A549 (cell line): ENCODE measurements around the gene ZNF407. TPM values are rescaled to one million over a fixed set of nuclear protein-coding genes. Genes with fewer than 3 reads are reported as not detected.

Experiments used
- ATAC-seq, 2 experiments: fragments of 200-7000 bp in 1 of 2; fragments of >200 bp in 1 of 2; cut with Nextera tagmentation in 1 of 2; cut with Tn5 transposase in 1 of 2; 3 replicates each; pipeline versions ENCODE4 v1.8.0 to v1.9.1; 2018 to 2020; ENCODE audit warnings: mild to moderate bottlenecking in 1 of 2, moderate library complexity in 1 of 2
- CTCF ChIA-PET: fragments of 300-600 bp; sonication (Branson Sonifier 250); formaldehyde crosslinking; extraction: SDS; loops from one replicate; lab custom pipeline; 2021; ENCODE audit warnings: antibody characterized with exemption, inconsistent platforms; lab: Yijun Ruan, JAX
- POLR2A ChIA-PET: fragments of 350-600 bp; formaldehyde crosslinking; extraction: SDS; loops from one replicate; lab custom pipeline; 2021; ENCODE audit warnings: antibody characterized with exemption, inconsistent platforms; lab: Yijun Ruan, JAX
- DNase-seq, 2 experiments: peaks; one replicate each; pipeline versions ENCODE4 v3.0.0 to v3.0.0-alpha.2; 2011 to 2016; ENCODE audit warnings: low read depth in 1 of 2, low spot score in 1 of 2
- FAIRE-seq: peaks from 2 replicates; lab custom pipeline; 2011; peaks lifted over from hg19 to GRCh38; lab: Jason Lieb, UNC
- H3K27ac ChIP-seq, 2 experiments: fragments of >200 bp; sonication (Bioruptor Twin); formaldehyde crosslinking; 3 replicates each; pipeline ENCODE4 v1.5.1; 2016 to 2017
- H3K4me1 ChIP-seq: fragments of >200 bp; sonication (Bioruptor Twin); formaldehyde crosslinking; 3 replicates; pipeline ENCODE4 v1.6.1; 2016
- H3K4me2 ChIP-seq: fragments of >200 bp; sonication (Bioruptor Twin); formaldehyde crosslinking; 3 replicates; pipeline ENCODE4 v1.6.1; 2016
- H3K4me3 ChIP-seq: fragments of >200 bp; sonication (Bioruptor Twin); formaldehyde crosslinking; 3 replicates; pipeline ENCODE4 v1.5.1; 2016
- H3K9me3 ChIP-seq: fragments of >200 bp; sonication (Bioruptor Twin); formaldehyde crosslinking; 3 replicates; pipeline ENCODE4 v1.6.1; 2016
- BHLHE40 ChIP-seq: IDR thresholded peaks from 2 replicates; pipeline ENCODE4 v1.6.1; 2012; ENCODE audit warnings: low read depth, low read length, inconsistent platforms
- CBX8 ChIP-seq: fragments of 200-600 bp; sonication (generic); IDR thresholded peaks from 2 replicates; pipeline ENCODE4 v1.6.1; 2016
- CEBPB ChIP-seq, 2 experiments: fragments of >200 bp in 1 of 2; sonication (Bioruptor Twin) in 1 of 2; formaldehyde crosslinking in 1 of 2; IDR thresholded peaks; 2 replicates each; pipeline ENCODE4 v1.6.1; 2012 to 2016
- CHD2 ChIP-seq: fragments of 150-350 bp; IDR thresholded peaks from 2 replicates; pipeline ENCODE4 v1.6.1; 2014; ENCODE audit warnings: low read length; ENCODE audit not compliant: partially characterized antibody
- CHD4 ChIP-seq: fragments of 200-600 bp; sonication (generic); IDR thresholded peaks from 2 replicates; pipeline ENCODE4 v1.6.1; 2016; ENCODE audit warnings: antibody characterized with exemption, mild to moderate bottlenecking, borderline replicate concordance
- EHF ChIP-seq: fragments of 250-450 bp; sonication (Bioruptor Pico); IDR thresholded peaks from 2 replicates; pipeline ENCODE4 v1.5.0; 2020; ENCODE audit warnings: mild to moderate bottlenecking
- EHMT2 ChIP-seq: fragments of 200-600 bp; sonication (generic); IDR thresholded peaks from 2 replicates; pipeline ENCODE4 v1.6.1; 2016; ENCODE audit warnings: antibody characterized with exemption, low read depth, mild to moderate bottlenecking, moderate library complexity
- FOSL2 ChIP-seq, 2 experiments: fragments of 450-650 bp in 1 of 2; fragments of >200 bp in 1 of 2; sonication (Bioruptor Twin) in 1 of 2; formaldehyde crosslinking; IDR thresholded peaks; 2 replicates each; pipeline versions ENCODE4 v1.5.0 to v1.6.1; 2016 to 2020; ENCODE audit warnings: mild to moderate bottlenecking in 1 of 2, moderate library complexity in 1 of 2
- FOXS1 ChIP-seq: fragments of 250-450 bp; sonication (Bioruptor Pico); IDR thresholded peaks from 2 replicates; pipeline ENCODE4 v1.5.0; 2020; ENCODE audit warnings: mild to moderate bottlenecking, moderate library complexity
- GATA3 ChIP-seq: IDR thresholded peaks from 2 replicates; pipeline ENCODE4 v1.6.1; 2012; ENCODE audit warnings: borderline replicate concordance
- HEYL ChIP-seq: fragments of 250-450 bp; sonication (Bioruptor Pico); IDR thresholded peaks from 2 replicates; pipeline ENCODE4 v1.8.0; 2021; ENCODE audit warnings: mild to moderate bottlenecking, moderate library complexity
- KDM1A ChIP-seq: fragments of 200-600 bp; sonication (generic); IDR thresholded peaks from 2 replicates; pipeline ENCODE4 v1.6.1; 2016; ENCODE audit warnings: low read depth, mild to moderate bottlenecking
- KDM5A ChIP-seq: fragments of 200-600 bp; sonication (generic); IDR thresholded peaks from 2 replicates; pipeline ENCODE4 v1.6.1; 2016; ENCODE audit warnings: antibody characterized with exemption, mild to moderate bottlenecking
- MAX ChIP-seq: IDR thresholded peaks from 2 replicates; pipeline ENCODE4 v1.6.1; 2012
- MAZ ChIP-seq: fragments of 150-350 bp; IDR thresholded peaks from 2 replicates; pipeline ENCODE4 v1.6.1; 2014; ENCODE audit warnings: antibody characterized with exemption, low read depth, low read length, borderline replicate concordance
- PBX3 ChIP-seq: IDR thresholded peaks from 2 replicates; pipeline ENCODE4 v1.6.1; 2012
- PHF8 ChIP-seq: fragments of 200-600 bp; sonication (generic); IDR thresholded peaks from 2 replicates; pipeline ENCODE4 v1.6.1; 2016; ENCODE audit warnings: low read depth, mild to moderate bottlenecking, antibody characterized with exemption, moderate library complexity, borderline replicate concordance
- POLR2A ChIP-seq: IDR thresholded peaks from 2 replicates; pipeline ENCODE4 v1.6.1; 2012; ENCODE audit warnings: mild to moderate bottlenecking, low read length
- POLR2AphosphoS2 ChIP-seq: conservative IDR thresholded peaks from 2 replicates; pipeline ENCODE4 v1.6.1; 2012; ENCODE audit warnings: low read length, improper control_type of control experiment, inconsistent platforms
- RAD21 ChIP-seq, 2 experiments: fragments of >200 bp in 1 of 2; sonication (Bioruptor Twin) in 1 of 2; formaldehyde crosslinking in 1 of 2; IDR thresholded peaks in 1 of 2; conservative IDR thresholded peaks in 1 of 2; 2 replicates in 1 of 2; 3 replicates in 1 of 2; pipeline ENCODE4 v1.6.1; 2012 to 2018; ENCODE audit warnings: inconsistent platforms in 1 of 2
- RFX5 ChIP-seq: fragments of 450-650 bp; IDR thresholded peaks from 2 replicates; pipeline ENCODE4 v1.7.1; 2014; ENCODE audit warnings: antibody characterized with exemption, mild to moderate bottlenecking, moderate library complexity
- TP53 ChIP-seq: fragments of 250-450 bp; sonication (Bioruptor Pico); IDR thresholded peaks from 2 replicates; pipeline ENCODE4 v1.5.0; 2021; ENCODE audit warnings: mild to moderate bottlenecking, moderate library complexity
- USF2 ChIP-seq: fragments of 450-650 bp; IDR thresholded peaks from 2 replicates; pipeline ENCODE4 v1.6.1; 2014; ENCODE audit warnings: antibody characterized with exemption
- ZFP36 ChIP-seq: fragments of 450-650 bp; IDR thresholded peaks from 2 replicates; pipeline ENCODE4 v1.6.1; 2014; ENCODE audit warnings: borderline replicate concordance; ENCODE audit not compliant: partially characterized antibody
- ZSCAN20 ChIP-seq: fragments of 250-450 bp; sonication (Bioruptor Pico); IDR thresholded peaks from 2 replicates; pipeline ENCODE4 v1.8.0; 2022; ENCODE audit warnings: mild to moderate bottlenecking, moderate library complexity
- WGBS: methylation state at CpG from one replicate; pipeline ENCODE4 v1.1.6; 2017; ENCODE audit errors: missing lambda C conversion rate; 5-methylcytosine and 5-hydroxymethylcytosine counted together
- polyA plus RNA-seq, 4 experiments: library from polyadenylated mRNA; depleted of rRNA in 3 of 4; stranded (reverse); fragments of >200 nt; fragmentation: RNase III in 1 of 4; extraction: RNeasy Plus Mini Kit Qiagen cat#74134 plus additional on column Dnase treatment in 1 of 4; gene quantifications; 2 replicates in 3 of 4; 3 replicates in 1 of 4; pipeline ENCODE4 v1.2.3, GENCODE V29; 2011 to 2017

ZNF407 gene
- polyA plus RNA-seq, 2 of the 4 experiments (the other 2 are of a cell fraction) = 2.5 to 3.0 TPM

GRCh38 chr18:75087119-75088020, 489.7 kb downstream of the ZNF407 start:
- Histone ChIP-seq H3K9me3 (no peaks in the 10 kb centered on the region), H3K4me3 (no peak overlapping the region), H3K4me1 (no peaks in the 10 kb centered on the region), H3K4me2 (no peak overlapping the region), H3K27ac (no peak overlapping the region)
- no peak for TF ChIP-seq CHD4
- no peak for TF ChIP-seq PHF8
- no peak for TF ChIP-seq CBX8
- TF ChIP-seq GATA3 = no peak
- TF ChIP-seq CHD2 = no peak
- TF ChIP-seq FOXS1 (CRISPR knock-in tag) = no peak
- no peak for TF ChIP-seq TP53 (CRISPR knock-in tag)
- TF ChIP-seq PBX3 = no peak
- POLR2A ChIA-PET = no interaction called here
- FAIRE-seq (no peak), DNase-seq (no peak), ATAC-seq (no peak)
- 87% methylated on average over 28 of the region's 43 CpGs for WGBS
- CTCF ChIA-PET = no interaction called here

- no peak for DNase-seq
- FAIRE-seq = no peak
- no peaks in the 10 kb centered on the region for H3K9me3 ChIP-seq
- H3K4me3 ChIP-seq = no peak overlapping the region
- 65% methylated on average over 4 of the region's 8 CpGs for WGBS
- H3K4me2 ChIP-seq = no peak overlapping the region
- TF ChIP-seq MAX (no peak), KDM5A (no peak), ZSCAN20 (no peak), RFX5 (no peak), USF2 (no peak), MAZ (no peak), BHLHE40 (no peak), POLR2A (no peak)
- H3K4me1 ChIP-seq = no peaks in the 10 kb centered on the region
- CTCF ChIA-PET = no interaction called here
- no peak overlapping the region for H3K27ac ChIP-seq
- ATAC-seq = no peak
- POLR2A ChIA-PET = no interaction called here
Measured at GRCh38 chr18:75088021-75088506, 490.4 kb downstream of the ZNF407 start.

GRCh38 chr18:75088622-75089211, 491.0 kb downstream of the ZNF407 start:
- CTCF ChIA-PET = no interaction called here

More at GRCh38 chr18:75088622-75089211, 491.0 kb downstream of the ZNF407 start:
- no peak for ATAC-seq
- TF ChIP-seq RAD21 (conservative IDR thresholded peaks at IDR 0.05 in 1 of 2, IDR thresholded peaks at IDR 0.05 in 1 of 2) = no peak
- no peak for TF ChIP-seq ZFP36
- TF ChIP-seq HEYL (CRISPR knock-in tag) = no peak
- no peak for TF ChIP-seq FOSL2 (IDR thresholded peaks at IDR 0.05)
- TF ChIP-seq FOSL2 (CRISPR knock-in tag; IDR thresholded peaks at IDR 0.05) = no peak
- TF ChIP-seq POLR2AphosphoS2 = no peak
- no peak for TF ChIP-seq MAX
- no peak for TF ChIP-seq TP53 (CRISPR knock-in tag)
- TF ChIP-seq EHF (CRISPR knock-in tag) = no peak
- TF ChIP-seq KDM1A = no peak
- no peak for TF ChIP-seq EHMT2
- no peak for TF ChIP-seq CHD4
- no peak for TF ChIP-seq CEBPB (IDR thresholded peaks at IDR 0.05)
- TF ChIP-seq, all 56 proteins: peak for 0
- WGBS = 84% methylated on average over 2 of the region's 20 CpGs
- Histone ChIP-seq H3K4me1 (no peaks in the 10 kb centered on the region), H3K9me3 (no peaks in the 10 kb centered on the region), H3K4me3 (no peak overlapping the region), H3K4me2 (no peak overlapping the region), H3K27ac (no peak overlapping the region)
- POLR2A ChIA-PET = no interaction called here
- no peak for DNase-seq
- no peak for FAIRE-seq
